K562 (cell line): Measurements from ENCODE around the gene B4GALNT2. TPM values are rescaled to one million over a fixed set of nuclear protein-coding genes. Genes with fewer than 3 reads are reported as not detected.

ENCODE experiments used
- ATAC-seq: fragments of 200-7000 bp; cut with Tn5 transposase; 3 replicates; pipeline ENCODE4 v1.9.1; 2020; ENCODE audit warnings: moderate library complexity
- BruUV-seq: library from RNA; stranded (reverse); fragments of 400-500 nt; replicated peaks from 2 replicates; lab custom pipeline; 2021; lab: Mats Ljungman, UMichigan
- CTCF ChIA-PET: fragments of 300-600 bp; formaldehyde crosslinking; extraction: SDS; loops from one replicate; lab custom pipeline; 2021; ENCODE audit warnings: low intra/inter-chr PET ratio; lab: Yijun Ruan, JAX
- POLR2A ChIA-PET: fragments of 300-600, 350-650 bp; sonication (Branson Sonifier 250); formaldehyde crosslinking; extraction: SDS; loops from one replicate; lab custom pipeline; 2021; ENCODE audit warnings: antibody characterized with exemption, inconsistent platforms; lab: Yijun Ruan, JAX
- DNase-seq, 4 experiments: peaks; one replicate each; pipeline versions ENCODE4 v3.0.0 to v3.0.0-alpha.2; 2011 to 2018; ENCODE audit warnings: low spot score in 3 of 4, mixed read lengths in 3 of 4; ENCODE audit errors: extremely low read depth in 1 of 4
- FAIRE-seq: peaks from 2 replicates; lab custom pipeline; 2011; peaks lifted over from hg19 to GRCh38; lab: Jason Lieb, UNC
- H2AFZ ChIP-seq: 2 replicates; pipeline ENCODE4 v1.6.0; 2011; ENCODE audit warnings: low read depth, low read length, control low read depth, inconsistent platforms
- H3K27ac ChIP-seq: fragments of 200-600 bp; 3 replicates; pipeline ENCODE4 v1.8.0; 2011; ENCODE audit warnings: low read depth, mild to moderate bottlenecking, control low read depth, inconsistent platforms, low read length, moderate library complexity, mixed read lengths; ENCODE audit errors: extremely low read depth
- H3K27me3 ChIP-seq, 2 experiments: fragments of 300-600 bp in 1 of 2; 2 replicates in 1 of 2; 3 replicates in 1 of 2; pipeline versions ENCODE4 v1.6.0 to v1.8.0; 2011; ENCODE audit warnings: inconsistent platforms in 2 of 2, low read length in 2 of 2, mild to moderate bottlenecking in 1 of 2, mixed read lengths in 1 of 2, moderate library complexity in 1 of 2; ENCODE audit not compliant: control insufficient read depth in 2 of 2, insufficient read depth in 2 of 2
- H3K36me3 ChIP-seq: fragments of 300-600 bp; 3 replicates; pipeline ENCODE4 v1.8.0; 2011; ENCODE audit warnings: mild to moderate bottlenecking, low read length, inconsistent platforms; ENCODE audit not compliant: control insufficient read depth, insufficient read depth
- H3K4me1 ChIP-seq, 2 experiments: fragments of 200-600 bp in 1 of 2; replicated peaks in 1 of 2; 2 replicates in 1 of 2; 3 replicates in 1 of 2; pipeline versions ENCODE4 v1.5.1 to v1.8.0; 2011; ENCODE audit warnings: inconsistent platforms in 2 of 2, low read length in 2 of 2, mild to moderate bottlenecking in 1 of 2, mixed read lengths in 1 of 2, moderate library complexity in 1 of 2; ENCODE audit not compliant: control insufficient read depth in 2 of 2, insufficient read depth in 2 of 2
- H3K4me2 ChIP-seq: 2 replicates; pipeline ENCODE4 v1.6.1; 2011; ENCODE audit warnings: low read length, control low read depth, inconsistent platforms, mixed read lengths; ENCODE audit not compliant: insufficient read depth
- H3K4me3 ChIP-seq: fragments of 200-600 bp; sonication (generic), shearing (Covaris generic); 2 replicates; pipeline ENCODE4 v1.5.1; 2016; ENCODE audit warnings: control low read depth, inconsistent platforms
- H3K79me2 ChIP-seq: fragments of 200-600 bp; 3 replicates; pipeline ENCODE4 v1.8.0; 2011; ENCODE audit warnings: low read length, inconsistent platforms; ENCODE audit not compliant: control insufficient read depth, insufficient read depth
- H3K9ac ChIP-seq, 2 experiments: 2 replicates each; pipeline versions ENCODE4 v1.6.0 to v1.6.1; 2011; ENCODE audit warnings: low read depth in 2 of 2, low read length in 2 of 2, control low read depth in 1 of 2, inconsistent platforms in 1 of 2, mild to moderate bottlenecking in 1 of 2, mixed read lengths in 1 of 2; ENCODE audit not compliant: insufficient read depth in 1 of 2
- H3K9me1 ChIP-seq: one replicate; pipeline ENCODE4 v1.6.0; 2011; ENCODE audit warnings: inconsistent platforms, mild to moderate bottlenecking, low read length, moderate library complexity; ENCODE audit not compliant: control insufficient read depth, insufficient read depth
- H3K9me3 ChIP-seq: replicated peaks from 2 replicates; pipeline ENCODE4 v1.5.1; 2011; ENCODE audit warnings: low read depth, low read length, inconsistent platforms; ENCODE audit not compliant: control insufficient read depth, insufficient read depth
- H4K20me1 ChIP-seq: replicated peaks from 2 replicates; pipeline ENCODE4 v1.6.1; 2011; ENCODE audit warnings: low read length, inconsistent platforms, mixed read lengths; ENCODE audit not compliant: control insufficient read depth, insufficient read depth
- BRF2 ChIP-seq: IDR thresholded peaks from 3 replicates; pipeline ENCODE4 v1.6.1; 2011; ENCODE audit warnings: borderline replicate concordance, mild to moderate bottlenecking; ENCODE audit not compliant: insufficient read length, insufficient read depth
- E2F3 ChIP-seq: fragments of 250-450 bp; sonication (Bioruptor Pico); IDR thresholded peaks from 2 replicates; pipeline ENCODE4 v1.4.0; 2020; ENCODE audit warnings: mild to moderate bottlenecking
- MCM3 ChIP-seq: fragments of 450-650 bp; IDR thresholded peaks from 2 replicates; pipeline ENCODE4 v1.6.1; 2016
- MEF2A ChIP-seq: IDR thresholded peaks from 2 replicates; pipeline ENCODE4 v1.6.1; 2011; ENCODE audit warnings: low read depth, mild to moderate bottlenecking, low read length, moderate library complexity; ENCODE audit not compliant: control insufficient read depth
- PRMT5 ChIP-seq: sonication (generic); formaldehyde crosslinking; IDR thresholded peaks from 2 replicates; pipeline ENCODE4 v1.5.0; 2020; ENCODE audit warnings: missing genetic modification reagents
- STAG1 ChIP-seq: sonication (generic); formaldehyde crosslinking; IDR thresholded peaks from 2 replicates; pipeline ENCODE4 v1.5.0; 2020; ENCODE audit warnings: missing genetic modification reagents, borderline replicate concordance
- TAF7 ChIP-seq: fragments of 450-650 bp; IDR thresholded peaks from 2 replicates; pipeline ENCODE4 v1.6.1; 2016; ENCODE audit warnings: missing genetic modification characterization, missing compliant biosample characterization
- TGIF2 ChIP-seq: sonication (generic); formaldehyde crosslinking; IDR thresholded peaks from 2 replicates; pipeline ENCODE4 v1.8.1; 2022; ENCODE audit warnings: mild to moderate bottlenecking, missing genetic modification reagents, moderate library complexity
- ZNF695 ChIP-seq: fragments of 450-650 bp; formaldehyde crosslinking; IDR thresholded peaks from 2 replicates; pipeline ENCODE4 v1.4.0; 2020; ENCODE audit warnings: mild to moderate bottlenecking, moderate library complexity
- WGBS: fragments of 100-300 bp; shearing (Covaris generic); methylation state at CpG from one replicate; pipeline ENCODE4 v1.1.6; 2016; ENCODE audit warnings: low coverage, mixed read lengths; ENCODE audit not compliant: insufficient coverage; ENCODE audit errors: missing lambda C conversion rate; 5-methylcytosine and 5-hydroxymethylcytosine counted together
- in situ Hi-C: fragments of 300-500 bp; cut with MboI; formaldehyde crosslinking; loops from 4 replicates; pipeline ENCODE4 v1.15.0; 2018; ENCODE audit warnings: inconsistent platforms, mixed read lengths
- intact Hi-C: fragments of 100-400 bp; cut with micrococcal nuclease; formaldehyde crosslinking; loops from 2 replicates; pipeline ENCODE4 v1.14.2; 2022
- polyA plus RNA-seq, 8 experiments: library from polyadenylated mRNA; depleted of rRNA in 4 of 8; stranded (reverse) in 5 of 8; unstranded in 3 of 8; fragments of >200 nt; fragmentation: Nextera tagmentation in 2 of 8; fragmentation: Illumina TruSeq in 1 of 8; extraction: Ambion mirVana in 2 of 8; extraction: Trizol in 1 of 8; gene quantifications; 2 replicates each; pipeline versions ENCODE4 v1.2.1 to v1.2.3, GENCODE V29; 2011 to 2014; ENCODE audit warnings: inconsistent platforms in 1 of 8, missing spikeins in 1 of 8
- total RNA-seq, 7 experiments: library from RNA; depleted of rRNA in 6 of 7; stranded (reverse); fragments of >200 nt in 6 of 7; fragmentation: Illumina TruSeq in 2 of 7; extraction: Trizol in 2 of 7; gene quantifications; 2 replicates each; pipeline versions ENCODE4 v1.2.1 to v1.2.3, GENCODE V29; 2011 to 2021; ENCODE audit warnings: low replicate concordance in 1 of 7
- TF ChIP-seq, protein P1 (sequence below): fragments of 250-450 bp; sonication (Bioruptor Pico); IDR thresholded peaks from 2 replicates; pipeline ENCODE4 v1.4.0; 2020; ENCODE audit warnings: borderline replicate concordance

B4GALNT2 gene
- total and polyA plus RNA-seq, 9 of the 15 experiments (the other 6 are each of a cell fraction or from before 2014, with no cell fraction given), result not detected

- BruUV-seq, result no TSS peak
- Histone ChIP-seq H3K9ac (no peak overlapping the region), H3K27me3 (peaks cover 28 to 69% of the 10 kb centered on the region in 2 experiments), H3K4me1 (peaks cover 6 to 13% of the 10 kb centered on the region in 2 experiments; a peak in 4 of 5 replicates), H3K4me3 (no peak overlapping the region), H3K9me3 (no peaks in the 10 kb centered on the region), H3K9me1 (no peaks in the 10 kb centered on the region), H3K4me2 (no peak overlapping the region), H3K79me2 (no peaks in the 10 kb centered on the region), H3K27ac (no peak overlapping the region), H2AFZ (no peak overlapping the region), H3K36me3 (no peaks in the 10 kb centered on the region), H4K20me1 (no peaks in the 10 kb centered on the region)
- CTCF ChIA-PET, result no interaction called here
- no peak for DNase-seq
- POLR2A ChIA-PET, result interaction anchor here (1.2 kb wide), 1 partner anchor 12 kb away, joined by 4 read pairs; no protein-coding TSS in a partner anchor
- no peak for ATAC-seq
- intact Hi-C loops, result no loop called here
- no peak for FAIRE-seq
- no peak for TF ChIP-seq TGIF2 (CRISPR knock-in tag)
- no peak for TF ChIP-seq ZNF695 (CRISPR knock-in tag)
- no peak for TF ChIP-seq MEF2A
- no peak for TF ChIP-seq PRMT5 (CRISPR knock-in tag)
- TF ChIP-seq BRF2, result no peak
- TF ChIP-seq, protein P1, sequence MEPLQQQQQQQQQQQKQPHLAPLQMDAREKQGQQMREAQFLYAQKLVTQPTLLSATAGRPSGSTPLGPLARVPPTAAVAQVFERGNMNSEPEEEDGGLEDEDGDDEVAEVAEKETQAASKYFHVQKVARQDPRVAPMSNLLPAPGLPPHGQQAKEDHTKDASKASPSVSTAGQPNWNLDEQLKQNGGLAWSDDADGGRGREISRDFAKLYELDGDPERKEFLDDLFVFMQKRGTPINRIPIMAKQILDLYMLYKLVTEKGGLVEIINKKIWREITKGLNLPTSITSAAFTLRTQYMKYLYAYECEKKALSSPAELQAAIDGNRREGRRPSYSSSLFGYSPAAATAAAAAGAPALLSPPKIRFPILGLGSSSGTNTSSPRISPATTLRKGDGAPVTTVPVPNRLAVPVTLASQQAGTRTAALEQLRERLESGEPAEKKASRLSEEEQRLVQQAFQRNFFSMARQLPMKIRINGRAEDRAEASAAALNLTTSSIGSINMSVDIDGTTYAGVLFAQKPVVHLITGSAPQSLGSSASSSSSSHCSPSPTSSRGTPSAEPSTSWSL (CRISPR knock-in tag), result no peak
- no peak for TF ChIP-seq TAF7 (tag)
- no peak for TF ChIP-seq MCM3
- TF ChIP-seq STAG1 (CRISPR knock-in tag), result no peak
- TF ChIP-seq E2F3 (CRISPR knock-in tag), result no peak
- in situ Hi-C loops, result no loop called here
- WGBS, result 5% methylated on average over 2 of the region's 2 CpGs
Observed at GRCh38 chr17:49213847-49214246, 81.3 kb downstream of the B4GALNT2 start.
